Activated CD4-positive, CD25-positive, alpha-beta regulatory T cell (primary cell): ENCODE data around the gene CTTNBP2.

Experiments used
- DNase-seq, 4 experiments: peaks; one replicate each; lab custom pipeline; 2025; lab: John Stamatoyannopoulos, UW

Gene CTTNBP2

GRCh38 chr7:117782761-117783160, 90.5 kb downstream of the CTTNBP2 start:
- DNase-seq, result no peak

GRCh38 chr7:117781707-117782106, 91.5 kb downstream of the CTTNBP2 start:
- DNase-seq, result no peak

GRCh38 chr7:117780832-117781231, 92.4 kb downstream of the CTTNBP2 start:
- no peak for DNase-seq

- DNase-seq, result no peak
These were observed 95.7 kb downstream of the CTTNBP2 start for GRCh38 chr7:117777335-117778142.

- DNase-seq, result no peak
These were observed 97.0 kb downstream of the CTTNBP2 start for GRCh38 chr7:117776224-117776623.

GRCh38 chr7:117775801-117776200, 97.4 kb downstream of the CTTNBP2 start:
- no peak for DNase-seq

GRCh38 chr7:117774943-117775342, 98.3 kb downstream of the CTTNBP2 start:
- DNase-seq, result no peak

GRCh38 chr7:117772421-117772820, 100.8 kb downstream of the CTTNBP2 start:
- DNase-seq, result no peak

- DNase-seq, result no peak
These were observed 101.5 kb downstream of the CTTNBP2 start for GRCh38 chr7:117771756-117772155.

- no peak for DNase-seq
These were observed 104.2 kb downstream of the CTTNBP2 start for GRCh38 chr7:117769085-117769484.

GRCh38 chr7:117767951-117768350, 105.3 kb downstream of the CTTNBP2 start:
- DNase-seq, result no peak

- DNase-seq, result no peak
These were observed 106.3 kb downstream of the CTTNBP2 start for GRCh38 chr7:117766913-117767312.

- no peak for DNase-seq
These were observed 109.2 kb downstream of the CTTNBP2 start for GRCh38 chr7:117764031-117764430.

- DNase-seq, result no peak
These were observed 111.2 kb downstream of the CTTNBP2 start for GRCh38 chr7:117762055-117762454.

- no peak for DNase-seq
These were observed 113.1 kb downstream of the CTTNBP2 start for GRCh38 chr7:117759950-117760640.

- DNase-seq, result no peak
These were observed 115.8 kb downstream of the CTTNBP2 start for GRCh38 chr7:117757440-117757839.

GRCh38 chr7:117756586-117757085, 116.6 kb downstream of the CTTNBP2 start:
- DNase-seq, result no peak

GRCh38 chr7:117755136-117755535, 118.1 kb downstream of the CTTNBP2 start:
- DNase-seq, result no peak

- no peak for DNase-seq
These were observed 121.5 kb downstream of the CTTNBP2 start for GRCh38 chr7:117751775-117752174.

GRCh38 chr7:117750612-117751563, 122.4 kb downstream of the CTTNBP2 start:
- no peak for DNase-seq

- DNase-seq, result no peak
These were observed 131.3 kb downstream of the CTTNBP2 start for GRCh38 chr7:117741962-117742361.

- DNase-seq, result no peak
These were observed 134.2 kb downstream of the CTTNBP2 start for GRCh38 chr7:117739085-117739484.
